Ovary (tissue), 3 donors: ENCODE measurements around the gene LARP4B.

Experiments used
- POLR2A ChIP-seq: fragments of 450-650 bp; IDR thresholded peaks from one replicate; pipeline ENCODE4 v1.6.1; 2017; ENCODE audit warnings: antibody characterized with exemption, mild to moderate bottlenecking, moderate library complexity
- TF ChIP-seq, protein P1 (sequence below), 3 donors: fragments of 450-650 bp in 2 of 3; fragments of 200-600 bp in 1 of 3; IDR thresholded peaks; one replicate each; pipeline versions ENCODE4 v1.5.1 to v1.8.0; 2016 to 2022; ENCODE audit warnings: antibody characterized with exemption in 3 of 3, mild to moderate bottlenecking in 1 of 3
- donor health status: DM: no; HTN: no; CAD: no.

DNA sequence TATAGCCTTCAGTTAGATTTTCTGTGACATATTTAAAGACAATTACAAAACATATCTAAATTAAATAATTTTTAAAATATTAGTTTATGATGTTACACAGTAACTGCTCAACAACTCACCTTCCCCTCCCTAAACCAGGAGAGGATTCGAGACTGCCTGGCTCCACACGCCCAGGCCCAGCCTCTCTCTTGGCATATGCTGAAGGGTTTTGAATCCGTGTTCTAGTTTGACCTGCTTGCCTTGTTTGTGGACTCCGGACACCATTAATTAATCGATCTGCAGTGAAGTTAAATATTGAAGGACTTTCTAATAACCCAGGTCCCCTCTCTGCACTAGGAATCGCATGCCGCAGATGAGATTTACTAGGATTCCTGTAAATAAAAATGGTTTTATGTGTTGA lies 106.6 kb downstream of the LARP4B start:
- TF ChIP-seq, protein P1, sequence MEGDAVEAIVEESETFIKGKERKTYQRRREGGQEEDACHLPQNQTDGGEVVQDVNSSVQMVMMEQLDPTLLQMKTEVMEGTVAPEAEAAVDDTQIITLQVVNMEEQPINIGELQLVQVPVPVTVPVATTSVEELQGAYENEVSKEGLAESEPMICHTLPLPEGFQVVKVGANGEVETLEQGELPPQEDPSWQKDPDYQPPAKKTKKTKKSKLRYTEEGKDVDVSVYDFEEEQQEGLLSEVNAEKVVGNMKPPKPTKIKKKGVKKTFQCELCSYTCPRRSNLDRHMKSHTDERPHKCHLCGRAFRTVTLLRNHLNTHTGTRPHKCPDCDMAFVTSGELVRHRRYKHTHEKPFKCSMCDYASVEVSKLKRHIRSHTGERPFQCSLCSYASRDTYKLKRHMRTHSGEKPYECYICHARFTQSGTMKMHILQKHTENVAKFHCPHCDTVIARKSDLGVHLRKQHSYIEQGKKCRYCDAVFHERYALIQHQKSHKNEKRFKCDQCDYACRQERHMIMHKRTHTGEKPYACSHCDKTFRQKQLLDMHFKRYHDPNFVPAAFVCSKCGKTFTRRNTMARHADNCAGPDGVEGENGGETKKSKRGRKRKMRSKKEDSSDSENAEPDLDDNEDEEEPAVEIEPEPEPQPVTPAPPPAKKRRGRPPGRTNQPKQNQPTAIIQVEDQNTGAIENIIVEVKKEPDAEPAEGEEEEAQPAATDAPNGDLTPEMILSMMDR (IDR thresholded peaks at IDR 0.05): no peak
- TF ChIP-seq POLR2A: no peak
